ENCODE data around the gene MAP2K5.
A peak's percentile ranks its signal among the peaks of the same experiment; 100 is the strongest.

MAP2K5 gene

GRCh38 chr15:67542420-67543347, at the start of gene MAP2K5:
MAP2K5 (plus strand) TSS chr15:67542703; CDS start chr15:67543336, 633 bp downstream.
- DNase-seq: peak; percentile 89

GRCh38 chr15:67495585-67495984, 46.9 kb upstream of the MAP2K5 start:
- DNase-seq: no peak

GRCh38 chr15:67501177-67501835, 41.2 kb upstream of the MAP2K5 start:
- DNase-seq: peak; percentile 21

- no peak for DNase-seq
Measured at GRCh38 chr15:67501836-67502461, 40.6 kb upstream of the MAP2K5 start.

GRCh38 chr15:67504056-67504455, 38.4 kb upstream of the MAP2K5 start:
- DNase-seq: no peak

- DNase-seq: no peak
Measured at GRCh38 chr15:67504796-67505195, 37.7 kb upstream of the MAP2K5 start.

- peak; percentile 14 for DNase-seq
Measured at GRCh38 chr15:67505675-67506572, 36.6 kb upstream of the MAP2K5 start.

- DNase-seq: no peak
Measured at GRCh38 chr15:67506775-67507747, 35.4 kb upstream of the MAP2K5 start.

- no peak for DNase-seq
Measured at GRCh38 chr15:67508407-67508806, 34.1 kb upstream of the MAP2K5 start.

GRCh38 chr15:67509918-67510317, 32.6 kb upstream of the MAP2K5 start:
- DNase-seq: no peak

- DNase-seq: no peak
Measured at GRCh38 chr15:67510597-67511190, 31.8 kb upstream of the MAP2K5 start.

GRCh38 chr15:67511606-67512005, 30.9 kb upstream of the MAP2K5 start:
- no peak for DNase-seq

- no peak for DNase-seq
Measured at GRCh38 chr15:67512140-67512539, 30.4 kb upstream of the MAP2K5 start.

GRCh38 chr15:67512933-67513714, 29.4 kb upstream of the MAP2K5 start:
- DNase-seq: no peak

GRCh38 chr15:67515090-67515489, 27.4 kb upstream of the MAP2K5 start:
- no peak for DNase-seq

- no peak for DNase-seq
Measured at GRCh38 chr15:67515557-67515956, 26.9 kb upstream of the MAP2K5 start.

- no peak for DNase-seq
Measured at GRCh38 chr15:67520321-67521028, 22.0 kb upstream of the MAP2K5 start.

- DNase-seq: peak; percentile 97
Measured at GRCh38 chr15:67521029-67521782, 21.3 kb upstream of the MAP2K5 start, which contains the start of gene C15orf61. C15orf61 (plus strand) TSS chr15:67521131; CDS start chr15:67521249, 118 bp downstream.
